ENCODE data around the gene NLRP5.
"Not testable (repeated sequence)": the region's sequence is repeated elsewhere in the genome, so short reads cannot be mapped to it uniquely, and the experiment has no call there.

NLRP5 gene

GRCh38 chr19:56015756-56016155 is 29.2 kb downstream of the NLRP5 start:
- no peak overlapping the region for H3K4me2 ChIP-seq (ENCODE audit: low read length)
- no peaks in the 10 kb centered on the region for H3K36me3 ChIP-seq (ENCODE audit: control insufficient read depth, insufficient read depth, low read length)
- no peak overlapping the region for H3K27ac ChIP-seq
- H3K4me3 ChIP-seq (ENCODE audit: low read depth, low read length), result no peak overlapping the region
- H3K9ac ChIP-seq, result no peak overlapping the region
- H2AFZ ChIP-seq, result no peak overlapping the region
- H3K79me2 ChIP-seq, result no peaks in the 10 kb centered on the region
- TF ChIP-seq CTCF (IDR thresholded peaks at IDR 0.05), result no peak
- no peaks in the 10 kb centered on the region for H3K27me3 ChIP-seq (ENCODE audit: control insufficient read depth, insufficient read depth, low read length)
- no peaks in the 10 kb centered on the region for H3K9me3 ChIP-seq (ENCODE audit: control insufficient read depth, low read length)
- no peaks in the 10 kb centered on the region for H3K4me1 ChIP-seq

- not testable (repeated sequence) for H3K9me3 ChIP-seq (ENCODE audit: control insufficient read depth, low read length); H3K27me3 ChIP-seq (ENCODE audit: control insufficient read depth, insufficient read depth, low read length); H2AFZ ChIP-seq; H3K27ac ChIP-seq; H3K9ac ChIP-seq; H3K79me2 ChIP-seq; H3K36me3 ChIP-seq (ENCODE audit: control insufficient read depth, insufficient read depth, low read length); H3K4me3 ChIP-seq (ENCODE audit: low read depth, low read length); H3K4me2 ChIP-seq (ENCODE audit: low read length); H3K4me1 ChIP-seq
Measured at GRCh38 chr19:56019325-56019724, 32.8 kb downstream of the NLRP5 start.

- H2AFZ ChIP-seq; H3K9me3 ChIP-seq (ENCODE audit: control insufficient read depth, low read length); H3K4me2 ChIP-seq (ENCODE audit: low read length); H3K27me3 ChIP-seq (ENCODE audit: control insufficient read depth, insufficient read depth, low read length); H3K36me3 ChIP-seq (ENCODE audit: control insufficient read depth, insufficient read depth, low read length); H3K4me1 ChIP-seq; H3K27ac ChIP-seq; H3K9ac ChIP-seq; H3K4me3 ChIP-seq (ENCODE audit: low read depth, low read length); H3K79me2 ChIP-seq: not testable (repeated sequence)
Measured at GRCh38 chr19:56020355-56020975, 33.9 kb downstream of the NLRP5 start.

- Histone ChIP-seq H3K4me1 (no peaks in the 10 kb centered on the region), H3K27ac (no peak overlapping the region), H3K27me3 (ENCODE audit: control insufficient read depth, insufficient read depth, low read length) (no peaks in the 10 kb centered on the region), H3K4me3 (ENCODE audit: low read depth, low read length) (no peak overlapping the region), H3K9ac (no peak overlapping the region), H3K9me3 (ENCODE audit: control insufficient read depth, low read length) (no peaks in the 10 kb centered on the region), H3K79me2 (no peaks in the 10 kb centered on the region), H3K4me2 (ENCODE audit: low read length) (no peak overlapping the region), H2AFZ (no peak overlapping the region), H3K36me3 (ENCODE audit: control insufficient read depth, insufficient read depth, low read length) (no peaks in the 10 kb centered on the region)
- TF ChIP-seq CTCF (IDR thresholded peaks at IDR 0.05), result no peak
Measured at GRCh38 chr19:56026769-56027168, 40.2 kb downstream of the NLRP5 start.

- no peak overlapping the region for H3K4me2 ChIP-seq (ENCODE audit: low read length)
- no peak overlapping the region for H2AFZ ChIP-seq
- no peak overlapping the region for H3K27ac ChIP-seq
Measured at GRCh38 chr19:56053596-56053995, 67.0 kb downstream of the NLRP5 start.

More at GRCh38 chr19:56053596-56053995, 67.0 kb downstream of the NLRP5 start:
- H3K4me3 ChIP-seq (ENCODE audit: low read depth, low read length), result no peak overlapping the region
- no peak for TF ChIP-seq CTCF (IDR thresholded peaks at IDR 0.05)
- no peaks in the 10 kb centered on the region for H3K36me3 ChIP-seq (ENCODE audit: control insufficient read depth, insufficient read depth, low read length)
- H3K9me3 ChIP-seq (ENCODE audit: control insufficient read depth, low read length), result no peaks in the 10 kb centered on the region
- no peak overlapping the region for H3K9ac ChIP-seq
- no peaks in the 10 kb centered on the region for H3K4me1 ChIP-seq
- H3K79me2 ChIP-seq, result no peaks in the 10 kb centered on the region
- H3K27me3 ChIP-seq (ENCODE audit: control insufficient read depth, insufficient read depth, low read length), result no peaks in the 10 kb centered on the region
